IMR-90 (cell line): ENCODE measurements around the gene SPRY1. TPM values are rescaled to one million over a fixed set of nuclear protein-coding genes. Genes with fewer than 3 reads are reported as not detected.

Source experiments
- ATAC-seq: fragments of 200-7000 bp; cut with Tn5 transposase; 2 replicates; pipeline ENCODE4 v1.9.1; 2020; ENCODE audit warnings: low read depth, mild to moderate bottlenecking, moderate library complexity
- BruUV-seq: library from RNA; stranded (reverse); fragments of 400-500 nt; replicated peaks from 2 replicates; lab custom pipeline; 2021; lab: Mats Ljungman, UMichigan
- CTCF ChIA-PET: fragments of 300-600 bp; formaldehyde crosslinking; extraction: SDS; loops from one replicate; lab custom pipeline; 2021; ENCODE audit warnings: antibody characterized with exemption; lab: Yijun Ruan, JAX
- POLR2A ChIA-PET: fragments of 300-600 bp; sonication (Branson Sonifier 250); formaldehyde crosslinking; loops from one replicate; lab custom pipeline; 2022; ENCODE audit warnings: antibody characterized with exemption; ENCODE audit not compliant: unreplicated experiment; lab: Charles Lee
- DNase-seq: peaks from one replicate; pipeline ENCODE4 v3.0.0; 2013
- H2AFZ ChIP-seq: replicated peaks from 2 replicates; pipeline ENCODE3; 2013; ENCODE audit warnings: low read length, mild to moderate bottlenecking; ENCODE audit not compliant: poor library complexity
- H2AK5ac ChIP-seq: 2 replicates; pipeline ENCODE4 v1.6.1; 2013; ENCODE audit warnings: low read depth, low read length, inconsistent platforms
- H2AK9ac ChIP-seq: replicated peaks from 2 replicates; pipeline ENCODE3; 2013; ENCODE audit warnings: mild to moderate bottlenecking, low read depth, low read length, moderate library complexity; ENCODE audit not compliant: poor library complexity
- H2BK120ac ChIP-seq: 2 replicates; pipeline ENCODE4 v1.6.1; 2013; ENCODE audit warnings: low read depth, low read length, inconsistent platforms
- H2BK15ac ChIP-seq: 3 replicates; pipeline ENCODE4 v1.6.1; 2013; ENCODE audit warnings: low read depth, low read length, inconsistent platforms
- H2BK20ac ChIP-seq: 2 replicates; pipeline ENCODE4 v1.6.1; 2013; ENCODE audit warnings: low read depth, mild to moderate bottlenecking, inconsistent platforms, low read length, moderate library complexity
- H2BK5ac ChIP-seq: 2 replicates; pipeline ENCODE4 v1.6.1; 2013; ENCODE audit warnings: mild to moderate bottlenecking, low read depth, low read length, inconsistent platforms; ENCODE audit not compliant: poor library complexity, severe bottlenecking
- H3K14ac ChIP-seq: replicated peaks from 2 replicates; pipeline ENCODE4 v1.6.1; 2013; ENCODE audit warnings: low read depth, low read length, inconsistent platforms
- H3K18ac ChIP-seq: 2 replicates; pipeline ENCODE4 v1.6.1; 2013; ENCODE audit warnings: low read depth, low read length, control low read depth
- H3K23ac ChIP-seq: 2 replicates; pipeline ENCODE4 v1.6.1; 2013; ENCODE audit warnings: low read depth, low read length, inconsistent platforms
- H3K27ac ChIP-seq: 2 replicates; pipeline ENCODE4 v1.5.1; 2013; ENCODE audit warnings: mild to moderate bottlenecking, control low read depth, low read length; ENCODE audit not compliant: insufficient read depth
- H3K27me3 ChIP-seq: 2 replicates; pipeline ENCODE4 v1.6.1; 2013; ENCODE audit warnings: low read length; ENCODE audit not compliant: control insufficient read depth, insufficient read depth
- H3K36me3 ChIP-seq: 2 replicates; pipeline ENCODE4 v1.6.1; 2013; ENCODE audit warnings: low read length, mixed read lengths; ENCODE audit not compliant: control insufficient read depth, insufficient read depth
- H3K4ac ChIP-seq: 2 replicates; pipeline ENCODE4 v1.6.1; 2013; ENCODE audit warnings: low read depth, low read length, inconsistent platforms
- H3K4me1 ChIP-seq: 2 replicates; pipeline ENCODE4 v1.6.1; 2013; ENCODE audit warnings: low read length, mixed read lengths; ENCODE audit not compliant: control insufficient read depth, insufficient read depth
- H3K4me2 ChIP-seq: 2 replicates; pipeline ENCODE4 v1.6.1; 2013; ENCODE audit warnings: low read depth, mild to moderate bottlenecking, control low read depth, low read length, moderate library complexity
- H3K4me3 ChIP-seq: 2 replicates; pipeline ENCODE4 v1.5.1; 2013; ENCODE audit warnings: low read depth, mild to moderate bottlenecking, control low read depth, low read length, moderate library complexity; ENCODE audit not compliant: insufficient read depth
- H3K56ac ChIP-seq: 2 replicates; pipeline ENCODE4 v1.6.1; 2013; ENCODE audit warnings: low read length, inconsistent platforms; ENCODE audit not compliant: insufficient read depth; ENCODE audit errors: extremely low read depth
- H3K79me1 ChIP-seq, 2 experiments: 2 replicates each; pipeline ENCODE4 v1.6.1; 2013; ENCODE audit warnings: low read length in 2 of 2, inconsistent platforms in 1 of 2, low read depth in 1 of 2
- H3K9ac ChIP-seq: 2 replicates; pipeline ENCODE4 v1.6.1; 2013; ENCODE audit warnings: low read depth, low read length, control low read depth
- H3K9me1 ChIP-seq: 2 replicates; pipeline ENCODE4 v1.6.1; 2013; ENCODE audit warnings: low read length, inconsistent platforms; ENCODE audit not compliant: insufficient read depth
- H3K9me3 ChIP-seq: 2 replicates; pipeline ENCODE4 v1.6.1; 2013; ENCODE audit warnings: low read length; ENCODE audit not compliant: control insufficient read depth, insufficient read depth
- H4K20me1 ChIP-seq: 2 replicates; pipeline ENCODE4 v1.6.1; 2013; ENCODE audit warnings: low read length, inconsistent platforms; ENCODE audit not compliant: insufficient read depth
- H4K5ac ChIP-seq: 2 replicates; pipeline ENCODE4 v1.6.1; 2013; ENCODE audit warnings: mild to moderate bottlenecking, low read depth, low read length, control low read depth
- H4K8ac ChIP-seq, 2 experiments: 2 replicates each; pipeline ENCODE4 v1.6.1; 2013; ENCODE audit warnings: low read depth in 2 of 2, low read length in 2 of 2, control low read depth in 1 of 2, inconsistent platforms in 1 of 2
- H4K91ac ChIP-seq: 2 replicates; pipeline ENCODE4 v1.6.1; 2013; ENCODE audit warnings: low read depth, low read length, inconsistent platforms; ENCODE audit not compliant: insufficient read depth
- BHLHE40 ChIP-seq: fragments of 150-350 bp; IDR thresholded peaks from 2 replicates; pipeline ENCODE4 v1.6.1; 2016; ENCODE audit warnings: mild to moderate bottlenecking, low read depth, low read length
- CHD1 ChIP-seq: IDR thresholded peaks from 2 replicates; pipeline ENCODE4 v1.6.1; 2012; ENCODE audit warnings: low read depth, low read length, improper control_type of control experiment
- CTCF ChIP-seq: conservative IDR thresholded peaks from 2 replicates; pipeline ENCODE4 v1.5.1; 2012; ENCODE audit warnings: mild to moderate bottlenecking, low read depth, low read length, improper control_type of control experiment
- FOS ChIP-seq: fragments of 150-350 bp; IDR thresholded peaks from 2 replicates; pipeline ENCODE4 v1.6.1; 2016; ENCODE audit warnings: low read depth, low read length
- MAFK ChIP-seq: IDR thresholded peaks from 2 replicates; pipeline ENCODE4 v1.6.1; 2012; ENCODE audit warnings: low read depth, low read length, improper control_type of control experiment
- MXI1 ChIP-seq: IDR thresholded peaks from 2 replicates; pipeline ENCODE4 v1.6.1; 2012; ENCODE audit warnings: low read depth, mild to moderate bottlenecking, low read length, moderate library complexity, borderline replicate concordance
- NFE2L2 ChIP-seq: fragments of 150-350 bp; IDR thresholded peaks from 2 replicates; pipeline ENCODE4 v1.6.1; 2016; ENCODE audit warnings: low read depth, mild to moderate bottlenecking, low read length
- POLR2A ChIP-seq: IDR thresholded peaks from 2 replicates; pipeline ENCODE4 v1.6.1; 2012; ENCODE audit warnings: mild to moderate bottlenecking, low read depth, low read length
- RCOR1 ChIP-seq: IDR thresholded peaks from 2 replicates; pipeline ENCODE4 v1.6.1; 2012; ENCODE audit warnings: mild to moderate bottlenecking, low read length, improper control_type of control experiment; ENCODE audit not compliant: insufficient replicate concordance
- RFX5 ChIP-seq: IDR thresholded peaks from 2 replicates; pipeline ENCODE4 v1.8.0; 2012; ENCODE audit warnings: low read depth, mild to moderate bottlenecking, low read length, moderate library complexity
- SMC3 ChIP-seq: fragments of 150-350 bp; IDR thresholded peaks from 2 replicates; pipeline ENCODE4 v1.6.1; 2016; ENCODE audit warnings: low read depth, mild to moderate bottlenecking, antibody characterized with exemption, low read length, moderate library complexity
- WGBS, 2 experiments: methylation state at CpG; one replicate each; pipeline versions ENCODE4 v1.1.5 to v1.1.7; 2013; ENCODE audit warnings: missing lambda C conversion rate in 2 of 2; ENCODE audit not compliant: insufficient read length in 1 of 2; ENCODE audit errors: extremely low coverage in 2 of 2; 5-methylcytosine and 5-hydroxymethylcytosine counted together
- dilution Hi-C: fragments of 300-500 bp; cut with HindIII; formaldehyde crosslinking; loops from one replicate; pipeline ENCODE4 v1.14.3; 2018; ENCODE audit warnings: low sequenced_read_pairs; ENCODE audit not compliant: unreplicated experiment
- in situ Hi-C: fragments of 300-500 bp; cut with MboI; formaldehyde crosslinking; loops from 3 replicates; pipeline ENCODE4 v1.14.3; 2019; ENCODE audit warnings: low sequenced_read_pairs, inconsistent platforms, mixed read lengths
- intact Hi-C: fragments of 100-400 bp; cut with micrococcal nuclease; formaldehyde crosslinking; loops from 2 replicates; pipeline ENCODE4 v1.10.0; 2022
- polyA plus RNA-seq, 3 experiments: library from polyadenylated mRNA; depleted of rRNA; stranded (reverse); fragments of >200 nt; gene quantifications; 2 replicates each; pipeline ENCODE4 v1.2.3, GENCODE V29; 2012; ENCODE audit warnings: low replicate concordance in 1 of 3
- total RNA-seq: library from RNA; depleted of rRNA; stranded (reverse); fragments of >200 nt; gene quantifications from 2 replicates; pipeline ENCODE4 v1.2.3, GENCODE V29; 2012

SPRY1 gene
- total and polyA plus RNA-seq, 2 of the 4 experiments (the other 2 are of a cell fraction): 1.4 to 2.2 TPM

GRCh38 chr4:123427951-123428350 is 31.4 kb downstream of the SPRY1 start:
- no peak overlapping the region for H2BK15ac ChIP-seq
- no peak overlapping the region for H2BK20ac ChIP-seq
- H2BK120ac ChIP-seq: no peak overlapping the region
- TF ChIP-seq FOS (no peak), RCOR1 (no peak), NFE2L2 (no peak), POLR2A (no peak), MAFK (no peak), CTCF (no peak), MXI1 (no peak), CHD1 (no peak), SMC3 (no peak), RFX5 (no peak), BHLHE40 (no peak)
- POLR2A ChIA-PET: no interaction called here
- no peak overlapping the region for H3K27ac ChIP-seq
- dilution Hi-C loops (no loop called here), in situ Hi-C loops (no loop called here), intact Hi-C loops (no loop called here)
- ATAC-seq: no peak
- no CpG with 5 or more reads among the region's 3 CpGs for WGBS, 2 experiments
- no TSS peak for BruUV-seq
- no peak overlapping the region for H2AK5ac ChIP-seq
- H3K14ac ChIP-seq: no peak overlapping the region
- H3K4me1 ChIP-seq: no peaks in the 10 kb centered on the region
- H3K4me3 ChIP-seq: no peak overlapping the region
- CTCF ChIA-PET: no interaction called here
- no peak overlapping the region for H3K4me2 ChIP-seq
- no peak overlapping the region for H2AK9ac ChIP-seq
- no peak overlapping the region for H3K4ac ChIP-seq
- no peaks in the 10 kb centered on the region for H3K79me1 ChIP-seq
- H3K18ac ChIP-seq: no peak overlapping the region
- no peak overlapping the region for H3K23ac ChIP-seq
- no peak overlapping the region for H4K91ac ChIP-seq
- no peaks in the 10 kb centered on the region for H3K36me3 ChIP-seq
- H2AFZ ChIP-seq: no peak overlapping the region
- peaks cover 3% of the 10 kb centered on the region; the same call in 1 of the 2 replicates for H3K9me3 ChIP-seq
- H3K9me1 ChIP-seq: no peaks in the 10 kb centered on the region
- no peak overlapping the region for H4K5ac ChIP-seq
- no peaks in the 10 kb centered on the region for H3K27me3 ChIP-seq
- no peak for DNase-seq
- H3K9ac ChIP-seq: no peak overlapping the region
- H2BK5ac ChIP-seq: no peak overlapping the region
- H3K56ac ChIP-seq: no peak overlapping the region
- no peak overlapping the region for H4K8ac ChIP-seq
- no peaks in the 10 kb centered on the region for H4K20me1 ChIP-seq
